Measurements from ENCODE around the gene CLK3. TPM values are rescaled to one million over a fixed set of nuclear protein-coding genes. Genes with fewer than 3 reads are reported as not detected.
"Not testable (repeated sequence)": the region's sequence is repeated elsewhere in the genome, so short reads cannot be mapped to it uniquely, and the experiment has no call there.

CLK3 gene
- polyA plus RNA-seq, 1 donor = 81.6 TPM

- no peak for DNase-seq
Observed at GRCh38 chr15:74619916-74620635, 4.4 kb downstream of the CLK3 start.

- peak; percentile 38 for DNase-seq
Observed at GRCh38 chr15:74620636-74621545, 5.3 kb downstream of the CLK3 start.

GRCh38 chr15:74621546-74621920, 5.9 kb downstream of the CLK3 start:
- no peak for DNase-seq

- no peak for DNase-seq
Observed at GRCh38 chr15:74621936-74622335, 6.3 kb downstream of the CLK3 start.

- DNase-seq = no peak
Observed at GRCh38 chr15:74622758-74623157, 7.1 kb downstream of the CLK3 start.

GRCh38 chr15:74624020-74624602, 8.5 kb downstream of the CLK3 start:
- DNase-seq = no peak

GRCh38 chr15:74625693-74626092, 10.1 kb downstream of the CLK3 start:
- no peak for DNase-seq

GRCh38 chr15:74626336-74626735, 10.7 kb downstream of the CLK3 start:
- no peak for DNase-seq

GRCh38 chr15:74626752-74627692, 11.4 kb downstream of the CLK3 start:
- DNase-seq = no peak

- no peak for DNase-seq
Observed at GRCh38 chr15:74627766-74628165, 12.1 kb downstream of the CLK3 start.

GRCh38 chr15:74628199-74628598, 12.6 kb downstream of the CLK3 start:
- no peak for DNase-seq

GRCh38 chr15:74628949-74629348, 13.3 kb downstream of the CLK3 start:
- DNase-seq = no peak

- not testable (repeated sequence) for DNase-seq
Observed at GRCh38 chr15:74629696-74630095, 14.1 kb downstream of the CLK3 start.

GRCh38 chr15:74630284-74631086, 14.8 kb downstream of the CLK3 start:
- DNase-seq = no peak

GRCh38 chr15:74631087-74631385, 15.4 kb downstream of the CLK3 start:
- no peak for DNase-seq

- no peak for DNase-seq
Observed at GRCh38 chr15:74631408-74631807, 15.8 kb downstream of the CLK3 start.

GRCh38 chr15:74631935-74632560, 16.4 kb downstream of the CLK3 start:
- DNase-seq = peak; percentile 47

GRCh38 chr15:74632601-74633000, 17.0 kb downstream of the CLK3 start:
- DNase-seq = no peak

GRCh38 chr15:74633781-74634180, 18.1 kb downstream of the CLK3 start:
- DNase-seq = no peak

- DNase-seq = peak; percentile 46
Observed at GRCh38 chr15:74635228-74635627, 19.6 kb downstream of the CLK3 start.

GRCh38 chr15:74636984-74637383, 21.3 kb downstream of the CLK3 start:
- no peak for DNase-seq

All from left kidney (tissue), 2 donors.